IPS-15b (cell line): Measurements from ENCODE around the gene NEDD8.

Experiments used
- H3K27me3 ChIP-seq: one replicate; pipeline ENCODE4 v1.6.1; 2013; ENCODE audit warnings: low read length; ENCODE audit not compliant: control insufficient read depth, insufficient read depth
- H3K36me3 ChIP-seq: one replicate; pipeline ENCODE4 v1.6.1; 2013; ENCODE audit warnings: low read length; ENCODE audit not compliant: control insufficient read depth, insufficient read depth
- H3K4me1 ChIP-seq: one replicate; pipeline ENCODE4 v1.6.1; 2013; ENCODE audit warnings: mild to moderate bottlenecking, low read length; ENCODE audit not compliant: control insufficient read depth, insufficient read depth
- H3K4me3 ChIP-seq: one replicate; pipeline ENCODE4 v1.5.1; 2013; ENCODE audit warnings: low read depth, low read length
- H3K9ac ChIP-seq: one replicate; pipeline ENCODE4 v1.6.1; 2013; ENCODE audit warnings: low read depth, mild to moderate bottlenecking, low read length
- H3K9me3 ChIP-seq: one replicate; pipeline ENCODE4 v1.6.1; 2013; ENCODE audit warnings: mild to moderate bottlenecking, low read length; ENCODE audit not compliant: control insufficient read depth, insufficient read depth

The NEDD8 gene

DNA sequence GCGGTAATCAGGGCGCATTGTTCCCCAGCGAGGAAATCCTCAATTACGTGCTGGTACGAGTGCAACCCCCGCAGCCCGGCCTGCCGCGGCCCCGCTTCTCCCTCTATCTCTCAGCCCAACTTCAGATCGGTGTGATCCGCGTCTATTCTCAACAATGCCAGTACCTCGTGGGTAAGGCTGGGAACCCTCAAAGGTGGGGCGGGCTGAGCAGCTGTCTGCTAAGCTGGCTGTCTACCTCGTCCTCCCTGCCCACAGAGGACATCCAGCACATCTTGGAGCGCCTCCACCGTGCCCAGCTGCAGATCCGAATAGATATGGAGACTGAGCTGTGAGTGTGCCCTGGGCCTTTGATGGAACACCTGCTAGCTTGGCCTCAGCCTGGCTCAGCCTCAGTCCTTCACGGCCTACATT, 59.3 kb downstream of the NEDD8 start:
- H3K4me1 ChIP-seq = peaks cover 3% of the 10 kb centered on the region
- no peaks in the 10 kb centered on the region for H3K27me3 ChIP-seq
- no peak overlapping the region for H3K9ac ChIP-seq
- peak overlapping the region; percentile 81 for H3K4me3 ChIP-seq
- H3K9me3 ChIP-seq = no peaks in the 10 kb centered on the region
- H3K36me3 ChIP-seq = peaks cover 17% of the 10 kb centered on the region

DNA sequence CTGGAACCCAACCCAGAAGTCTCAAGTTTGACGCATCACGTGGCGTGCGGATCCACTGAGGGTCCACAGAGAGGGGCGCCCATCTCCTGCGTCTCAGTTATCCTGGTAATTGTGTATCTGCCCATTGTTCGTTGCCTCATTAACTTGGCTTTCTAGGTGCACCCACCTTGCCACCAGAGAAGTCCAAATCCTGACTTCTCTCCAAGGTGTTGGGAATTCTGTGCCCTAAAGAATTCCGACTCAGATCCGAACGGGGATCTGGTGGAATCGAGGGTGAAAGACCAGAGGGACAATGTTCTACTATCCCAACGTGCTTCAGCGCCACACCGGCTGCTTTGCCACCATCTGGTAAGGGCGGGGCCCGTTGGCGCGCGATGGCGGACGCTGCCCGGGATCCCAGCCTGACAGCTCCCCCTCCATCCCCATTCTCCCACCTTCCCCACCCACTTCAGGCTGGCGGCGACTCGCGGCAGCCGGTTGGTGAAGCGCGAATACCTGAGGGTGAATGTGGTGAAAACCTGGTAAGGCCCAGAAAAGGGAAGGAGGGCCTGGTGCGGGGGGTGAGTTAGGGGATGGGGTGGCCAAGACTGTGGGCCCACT, 59.8 kb downstream of the NEDD8 start:
- Histone ChIP-seq H3K4me3 (peak overlapping the region; percentile 81), H3K9me3 (no peaks in the 10 kb centered on the region), H3K4me1 (peaks cover 3% of the 10 kb centered on the region), H3K9ac (peak overlapping the region; percentile 37), H3K27me3 (no peaks in the 10 kb centered on the region), H3K36me3 (peaks cover 12% of the 10 kb centered on the region)

DNA sequence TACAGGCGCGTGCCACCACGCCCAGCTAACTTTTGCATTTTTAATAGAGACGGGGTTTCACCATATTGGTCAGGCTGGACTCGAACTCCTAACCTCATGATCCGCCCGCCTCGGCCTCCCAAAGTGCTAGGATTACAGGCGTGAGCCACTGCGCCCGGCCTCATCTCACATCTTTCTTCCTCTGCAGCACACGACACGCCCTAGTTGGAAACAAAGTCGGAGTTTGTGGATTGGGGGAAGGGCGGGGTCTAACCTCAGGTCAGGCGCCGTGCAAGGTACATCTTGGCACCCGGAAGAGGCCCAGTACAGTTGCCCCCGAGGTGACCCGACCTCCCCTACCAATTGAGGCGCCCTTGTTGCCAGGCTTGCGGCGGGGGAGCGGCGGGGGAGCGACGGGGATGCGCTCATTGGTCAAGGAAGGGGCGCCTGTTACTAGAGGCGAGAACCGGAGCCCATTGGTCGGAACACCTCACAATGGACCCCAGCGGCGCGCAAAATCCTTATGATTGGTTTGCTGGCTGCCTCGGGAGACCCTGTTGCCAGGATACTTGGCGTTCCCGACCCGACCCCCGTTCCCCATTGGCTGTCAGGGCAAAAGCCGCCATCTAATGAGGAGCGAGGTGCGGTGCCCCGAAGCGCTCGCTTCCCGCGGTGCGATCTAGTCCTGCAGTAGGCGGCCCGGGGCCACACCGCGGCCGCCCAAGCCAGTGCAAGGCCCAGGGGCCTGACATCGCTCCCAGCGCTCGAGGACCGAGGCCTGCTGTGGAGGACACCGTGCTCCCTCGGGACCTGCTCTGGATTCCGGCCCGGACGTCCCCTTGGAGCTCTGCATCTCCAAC, 60.5 kb downstream of the NEDD8 start, which contains the start of gene REC8:
Gene REC8 (plus strand): TSS at position 659 of the 839 bp plus-strand sequence. CDS start 473 bp downstream, outside the sequence.
- Histone ChIP-seq H3K4me3 (peak within 1 kb of the TSS; percentile 81), H3K9me3 (no peaks in the 10 kb centered on the region), H3K36me3 (peaks cover 9% of the 10 kb centered on the region), H3K4me1 (peaks cover 3% of the 10 kb centered on the region), H3K27me3 (no peaks in the 10 kb centered on the region), H3K9ac (peak within 1 kb of the TSS; percentile 37)

DNA sequence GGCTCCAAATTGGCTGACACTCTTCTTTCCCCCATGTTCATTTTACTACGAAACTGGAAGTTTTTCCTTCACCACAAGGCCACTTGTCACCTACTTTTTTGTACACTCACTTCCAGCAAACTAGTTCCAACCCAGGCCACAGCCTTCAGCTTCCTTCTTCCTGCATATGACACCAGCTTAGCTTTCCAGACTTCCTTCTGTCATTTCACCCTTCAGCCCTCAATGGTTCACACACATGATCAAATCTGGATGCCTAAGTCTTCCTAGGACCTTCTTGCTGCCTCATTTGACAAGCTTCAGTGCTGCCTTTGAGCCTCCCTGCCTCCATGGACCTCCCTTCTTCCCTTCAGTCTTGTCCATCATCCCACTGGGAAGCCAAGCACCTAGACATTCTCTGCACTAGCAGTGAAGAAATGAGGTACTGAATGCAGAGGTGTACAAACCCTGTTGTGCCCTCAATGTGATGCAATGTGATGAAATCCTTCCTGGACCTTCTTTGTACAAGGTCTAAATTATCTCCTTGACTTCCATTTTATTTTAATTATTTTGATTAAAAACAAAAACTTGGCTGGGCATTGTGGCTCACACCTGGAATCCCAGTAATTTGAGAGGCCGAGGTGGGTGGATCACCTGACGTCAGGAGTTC, 64.6 kb downstream of the NEDD8 start:
- no peaks in the 10 kb centered on the region for H3K27me3 ChIP-seq
- H3K9me3 ChIP-seq = no peaks in the 10 kb centered on the region
- no peak overlapping the region for H3K4me3 ChIP-seq
- no peak overlapping the region for H3K9ac ChIP-seq
- H3K4me1 ChIP-seq = peaks cover 3% of the 10 kb centered on the region
- H3K36me3 ChIP-seq = peaks cover 15% of the 10 kb centered on the region
